ENCODE measurements around the gene CYP2J2.
"Not testable (repeated sequence)": the region's sequence is repeated elsewhere in the genome, so short reads cannot be mapped to it uniquely, and the experiment has no call there.

CYP2J2 gene

DNA sequence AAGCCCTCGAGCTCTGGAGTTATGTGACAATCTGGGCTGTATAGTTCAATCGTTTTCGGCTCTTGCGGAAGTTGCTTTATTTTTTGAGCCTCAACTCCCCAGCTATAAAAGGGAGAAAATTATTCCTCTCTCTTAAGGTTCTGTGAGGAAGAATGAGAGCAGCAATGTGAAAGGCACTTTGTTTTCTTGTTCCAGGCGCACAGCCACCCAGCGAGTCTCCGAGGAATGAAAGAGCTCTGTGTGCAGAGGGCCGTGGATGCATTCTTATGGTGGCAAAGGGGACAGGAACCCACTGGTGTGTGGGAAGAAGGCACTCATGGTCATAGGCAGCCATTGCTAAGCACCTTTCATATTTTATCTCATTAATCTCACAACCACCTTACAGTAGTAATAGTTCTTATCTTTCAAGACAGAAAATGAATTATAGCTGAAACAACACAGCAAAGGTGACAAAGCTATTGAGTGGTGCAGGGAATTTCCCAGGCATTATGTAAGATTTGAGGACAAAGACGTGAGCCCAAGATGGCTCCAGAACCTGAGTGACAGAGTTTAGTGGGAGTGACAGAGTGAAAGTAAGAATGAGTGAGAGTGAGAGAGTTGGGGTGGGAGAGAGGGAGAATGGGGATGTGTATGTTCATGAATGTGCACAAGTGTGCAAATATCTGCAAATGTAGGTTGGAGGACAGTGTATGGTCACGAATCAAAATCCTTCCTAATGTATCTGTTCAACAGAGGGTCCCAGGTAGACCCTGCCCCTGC is 9.4 kb downstream of the CYP2J2 start:
- TF ChIP-seq OSR1 (CRISPR knock-in tag; IDR thresholded peaks at IDR 0.05), result no peak
- no peak for TF ChIP-seq GLIS3 (CRISPR knock-in tag; IDR thresholded peaks at IDR 0.05)
- no peak for TF ChIP-seq PPARA (CRISPR knock-in tag; IDR thresholded peaks at IDR 0.05; ENCODE audit: borderline replicate concordance)
- no peak for TF ChIP-seq CSDC2 (CRISPR knock-in tag; IDR thresholded peaks at IDR 0.05)
- TF ChIP-seq BACH2 (CRISPR knock-in tag; IDR thresholded peaks at IDR 0.05; ENCODE audit: borderline replicate concordance), result no peak
- TF ChIP-seq ISL1 (CRISPR knock-in tag; IDR thresholded peaks at IDR 0.05), result no peak
- TF ChIP-seq ZFP3 (CRISPR knock-in tag; IDR thresholded peaks at IDR 0.05), result no peak
- TF ChIP-seq, protein P1, sequence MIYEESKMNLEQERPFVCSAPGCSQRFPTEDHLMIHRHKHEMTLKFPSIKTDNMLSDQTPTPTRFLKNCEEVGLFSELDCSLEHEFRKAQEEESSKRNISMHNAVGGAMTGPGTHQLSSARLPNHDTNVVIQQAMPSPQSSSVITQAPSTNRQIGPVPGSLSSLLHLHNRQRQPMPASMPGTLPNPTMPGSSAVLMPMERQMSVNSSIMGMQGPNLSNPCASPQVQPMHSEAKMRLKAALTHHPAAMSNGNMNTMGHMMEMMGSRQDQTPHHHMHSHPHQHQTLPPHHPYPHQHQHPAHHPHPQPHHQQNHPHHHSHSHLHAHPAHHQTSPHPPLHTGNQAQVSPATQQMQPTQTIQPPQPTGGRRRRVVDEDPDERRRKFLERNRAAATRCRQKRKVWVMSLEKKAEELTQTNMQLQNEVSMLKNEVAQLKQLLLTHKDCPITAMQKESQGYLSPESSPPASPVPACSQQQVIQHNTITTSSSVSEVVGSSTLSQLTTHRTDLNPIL (CRISPR knock-in tag; IDR thresholded peaks at IDR 0.05; ENCODE audit: low read depth), result no peak
- TF ChIP-seq ZFP30 (CRISPR knock-in tag; IDR thresholded peaks at IDR 0.05), result no peak
- TF ChIP-seq ZC3H10 (CRISPR knock-in tag; IDR thresholded peaks at IDR 0.05), result no peak
- TF ChIP-seq, protein P2, sequence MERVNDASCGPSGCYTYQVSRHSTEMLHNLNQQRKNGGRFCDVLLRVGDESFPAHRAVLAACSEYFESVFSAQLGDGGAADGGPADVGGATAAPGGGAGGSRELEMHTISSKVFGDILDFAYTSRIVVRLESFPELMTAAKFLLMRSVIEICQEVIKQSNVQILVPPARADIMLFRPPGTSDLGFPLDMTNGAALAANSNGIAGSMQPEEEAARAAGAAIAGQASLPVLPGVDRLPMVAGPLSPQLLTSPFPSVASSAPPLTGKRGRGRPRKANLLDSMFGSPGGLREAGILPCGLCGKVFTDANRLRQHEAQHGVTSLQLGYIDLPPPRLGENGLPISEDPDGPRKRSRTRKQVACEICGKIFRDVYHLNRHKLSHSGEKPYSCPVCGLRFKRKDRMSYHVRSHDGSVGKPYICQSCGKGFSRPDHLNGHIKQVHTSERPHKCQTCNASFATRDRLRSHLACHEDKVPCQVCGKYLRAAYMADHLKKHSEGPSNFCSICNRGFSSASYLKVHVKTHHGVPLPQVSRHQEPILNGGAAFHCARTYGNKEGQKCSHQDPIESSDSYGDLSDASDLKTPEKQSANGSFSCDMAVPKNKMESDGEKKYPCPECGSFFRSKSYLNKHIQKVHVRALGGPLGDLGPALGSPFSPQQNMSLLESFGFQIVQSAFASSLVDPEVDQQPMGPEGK (CRISPR knock-in tag; IDR thresholded peaks at IDR 0.05; ENCODE audit: borderline replicate concordance), result no peak
- no peak for TF ChIP-seq ZNF565 (CRISPR knock-in tag; conservative IDR thresholded peaks at IDR 0.05; ENCODE audit: low read depth)
- ATAC-seq, result no peak

DNA sequence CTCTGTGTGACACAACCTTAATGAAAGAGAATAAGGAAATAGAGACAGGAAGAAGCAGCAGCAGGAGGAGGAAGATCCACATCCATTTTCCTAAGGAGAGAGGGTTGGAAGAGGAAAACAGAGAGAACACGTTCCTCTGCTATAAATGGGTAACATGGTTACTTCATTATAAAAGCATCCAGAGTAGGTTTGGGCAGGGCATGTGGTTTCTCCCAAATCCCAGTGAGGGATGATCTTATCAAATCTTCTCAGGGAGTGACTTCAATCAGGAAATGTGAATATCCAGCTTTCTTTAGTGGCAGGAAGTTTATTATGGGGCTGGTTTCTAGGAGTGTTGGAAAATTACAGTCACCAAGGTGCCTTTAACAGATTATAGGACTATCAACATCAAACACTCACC is 11.1 kb downstream of the CYP2J2 start:
- no peak for ATAC-seq

DNA sequence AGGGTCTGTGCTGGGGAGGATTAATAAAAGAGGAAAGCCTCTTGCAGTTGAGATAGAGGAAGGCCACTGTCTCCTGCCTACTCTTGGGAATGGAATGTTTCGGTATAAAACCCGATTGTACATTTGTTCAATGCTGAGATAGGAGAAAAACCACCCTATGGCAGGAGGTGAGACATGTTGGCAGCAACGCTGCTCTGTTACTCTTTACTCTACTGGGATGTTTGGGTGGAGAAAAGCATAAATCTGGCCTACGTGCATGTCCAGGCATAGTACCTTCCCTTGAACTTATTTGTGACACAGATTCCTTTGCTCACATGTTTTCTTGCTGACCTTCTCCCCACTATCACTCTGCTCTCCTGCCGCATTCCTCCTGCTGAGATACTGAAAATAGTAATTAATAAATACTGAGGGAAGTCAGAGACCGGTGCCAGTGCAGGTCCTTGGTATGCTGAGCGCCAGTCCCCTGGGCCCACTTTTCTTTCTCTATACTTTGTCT is 11.7 kb downstream of the CYP2J2 start:
- not testable (repeated sequence) for ATAC-seq

More for the DNA sequence above, 11.1 kb downstream of the CYP2J2 start:
- TF ChIP-seq TOX (CRISPR knock-in tag; IDR thresholded peaks at IDR 0.05; ENCODE audit: borderline replicate concordance) (no peak), ZNF8 (CRISPR knock-in tag; IDR thresholded peaks at IDR 0.05) (no peak), ZC3H10 (CRISPR knock-in tag; IDR thresholded peaks at IDR 0.05) (no peak), ZNF70 (CRISPR knock-in tag; IDR thresholded peaks at IDR 0.05) (no peak), PPARA (CRISPR knock-in tag; IDR thresholded peaks at IDR 0.05; ENCODE audit: borderline replicate concordance) (no peak), CSRNP3 (CRISPR knock-in tag; IDR thresholded peaks at IDR 0.05) (no peak), ISL1 (CRISPR knock-in tag; IDR thresholded peaks at IDR 0.05) (no peak), RARB (CRISPR knock-in tag; IDR thresholded peaks at IDR 0.05) (no peak), ZFP30 (CRISPR knock-in tag; IDR thresholded peaks at IDR 0.05) (no peak)
- TF ChIP-seq, protein P3, sequence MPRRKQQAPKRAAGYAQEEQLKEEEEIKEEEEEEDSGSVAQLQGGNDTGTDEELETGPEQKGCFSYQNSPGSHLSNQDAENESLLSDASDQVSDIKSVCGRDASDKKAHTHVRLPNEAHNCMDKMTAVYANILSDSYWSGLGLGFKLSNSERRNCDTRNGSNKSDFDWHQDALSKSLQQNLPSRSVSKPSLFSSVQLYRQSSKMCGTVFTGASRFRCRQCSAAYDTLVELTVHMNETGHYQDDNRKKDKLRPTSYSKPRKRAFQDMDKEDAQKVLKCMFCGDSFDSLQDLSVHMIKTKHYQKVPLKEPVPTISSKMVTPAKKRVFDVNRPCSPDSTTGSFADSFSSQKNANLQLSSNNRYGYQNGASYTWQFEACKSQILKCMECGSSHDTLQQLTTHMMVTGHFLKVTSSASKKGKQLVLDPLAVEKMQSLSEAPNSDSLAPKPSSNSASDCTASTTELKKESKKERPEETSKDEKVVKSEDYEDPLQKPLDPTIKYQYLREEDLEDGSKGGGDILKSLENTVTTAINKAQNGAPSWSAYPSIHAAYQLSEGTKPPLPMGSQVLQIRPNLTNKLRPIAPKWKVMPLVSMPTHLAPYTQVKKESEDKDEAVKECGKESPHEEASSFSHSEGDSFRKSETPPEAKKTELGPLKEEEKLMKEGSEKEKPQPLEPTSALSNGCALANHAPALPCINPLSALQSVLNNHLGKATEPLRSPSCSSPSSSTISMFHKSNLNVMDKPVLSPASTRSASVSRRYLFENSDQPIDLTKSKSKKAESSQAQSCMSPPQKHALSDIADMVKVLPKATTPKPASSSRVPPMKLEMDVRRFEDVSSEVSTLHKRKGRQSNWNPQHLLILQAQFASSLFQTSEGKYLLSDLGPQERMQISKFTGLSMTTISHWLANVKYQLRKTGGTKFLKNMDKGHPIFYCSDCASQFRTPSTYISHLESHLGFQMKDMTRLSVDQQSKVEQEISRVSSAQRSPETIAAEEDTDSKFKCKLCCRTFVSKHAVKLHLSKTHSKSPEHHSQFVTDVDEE (CRISPR knock-in tag; IDR thresholded peaks at IDR 0.05), result no peak

DNA sequence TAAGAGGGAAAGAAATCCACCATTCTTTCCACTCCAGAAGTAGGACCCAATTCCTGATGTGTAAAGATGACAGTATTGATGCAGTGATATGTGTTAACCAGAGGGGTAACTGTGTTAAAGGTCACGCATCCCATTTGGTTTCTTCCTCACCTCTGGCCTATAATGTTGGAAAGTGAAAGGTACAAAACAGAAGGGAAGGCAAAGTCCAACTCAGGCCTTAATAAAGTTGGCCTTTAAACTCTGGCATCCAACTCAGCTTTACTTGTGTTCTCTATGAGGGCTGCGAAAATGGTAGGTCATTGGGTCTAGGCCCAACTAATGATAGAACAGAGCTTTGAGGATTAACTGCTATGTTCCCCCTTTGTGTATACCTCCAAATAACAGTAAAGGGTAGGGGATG is 17.9 kb downstream of the CYP2J2 start:
- no peak for ATAC-seq
- no peak for TF ChIP-seq CSRNP3 (CRISPR knock-in tag; IDR thresholded peaks at IDR 0.05)
- TF ChIP-seq GLIS3 (CRISPR knock-in tag; IDR thresholded peaks at IDR 0.05), result no peak
- TF ChIP-seq, protein P3 (CRISPR knock-in tag; IDR thresholded peaks at IDR 0.05), result no peak
- no peak for TF ChIP-seq CSDC2 (CRISPR knock-in tag; IDR thresholded peaks at IDR 0.05)

Data from SK-N-SH treated with all-trans-retinoic acid at 6 μM for 48 hours (cell line).